Endothelial cell of umbilical vein (primary cell): ENCODE measurements around the gene DPP7. TPM values are rescaled to one million over a fixed set of nuclear protein-coding genes. Genes with fewer than 3 reads are reported as not detected.

Source experiments
- BruUV-seq: library from RNA; stranded (reverse); fragments of 400-500 nt; replicated peaks from 2 replicates; lab custom pipeline; 2021; lab: Mats Ljungman, UMichigan
- CTCF ChIA-PET: fragments of 300-600, 350-600 bp; sonication (Branson Sonifier 250); formaldehyde crosslinking; loops from one replicate; lab custom pipeline; 2021; ENCODE audit warnings: antibody characterized with exemption, inconsistent platforms; lab: Charles Lee
- POLR2A ChIA-PET: fragments of 300-600, 350-600 bp; sonication (Branson Sonifier 250); formaldehyde crosslinking; loops from one replicate; lab custom pipeline; 2021; ENCODE audit warnings: antibody characterized with exemption, inconsistent platforms; lab: Charles Lee
- DNase-seq: peaks from one replicate; pipeline ENCODE4 v3.0.0-alpha.2; 2011; ENCODE audit warnings: low read depth, low spot score
- FAIRE-seq: peaks from 2 replicates; lab custom pipeline; 2011; peaks lifted over from hg19 to GRCh38; lab: Jason Lieb, UNC
- H2AFZ ChIP-seq: 2 replicates; pipeline ENCODE4 v1.6.0; 2012; ENCODE audit warnings: low read depth, low read length, control low read depth, inconsistent platforms
- H3K27ac ChIP-seq: 2 replicates; pipeline ENCODE4 v1.5.1; 2011; ENCODE audit warnings: low read depth, mild to moderate bottlenecking, control low read depth, low read length, moderate library complexity; ENCODE audit not compliant: insufficient read depth
- H3K27me3 ChIP-seq, 2 experiments: 2 replicates each; pipeline versions ENCODE4 v1.6.0 to v1.6.1; 2011; ENCODE audit warnings: low read length in 2 of 2, mixed read lengths in 1 of 2; ENCODE audit not compliant: control insufficient read depth in 2 of 2, insufficient read depth in 2 of 2
- H3K36me3 ChIP-seq, 2 experiments: 2 replicates in 1 of 2; 3 replicates in 1 of 2; pipeline ENCODE4 v1.5.1; 2011; ENCODE audit warnings: low read length in 2 of 2, mild to moderate bottlenecking in 1 of 2, moderate library complexity in 1 of 2; ENCODE audit not compliant: control insufficient read depth in 2 of 2, insufficient read depth in 2 of 2; ENCODE audit errors: extremely low read depth in 1 of 2
- H3K4me1 ChIP-seq: 3 replicates; pipeline ENCODE4 v1.5.1; 2011; ENCODE audit warnings: mild to moderate bottlenecking, low read length; ENCODE audit not compliant: control insufficient read depth, insufficient read depth; ENCODE audit errors: extremely low read depth
- H3K4me2 ChIP-seq: 2 replicates; pipeline ENCODE4 v1.6.1; 2011; ENCODE audit warnings: low read length, control low read depth, mixed read lengths; ENCODE audit not compliant: insufficient read depth
- H3K4me3 ChIP-seq, 3 experiments: fragments of 200-600 bp in 1 of 3; sonication (generic), shearing (Covaris generic) in 1 of 3; replicated peaks in 1 of 3; 2 replicates each; pipeline ENCODE4 v1.5.1; 2011 to 2016; ENCODE audit warnings: control low read depth in 3 of 3, low read length in 3 of 3, mild to moderate bottlenecking in 2 of 3, inconsistent platforms in 1 of 3, low read depth in 1 of 3, moderate library complexity in 1 of 3; ENCODE audit not compliant: insufficient read depth in 1 of 3
- H3K79me2 ChIP-seq: 2 replicates; pipeline ENCODE4 v1.6.0; 2012; ENCODE audit warnings: low read length, inconsistent platforms; ENCODE audit not compliant: control insufficient read depth, insufficient read depth
- H3K9ac ChIP-seq: replicated peaks from 2 replicates; pipeline ENCODE3; 2011; ENCODE audit warnings: low read length, control low read depth; ENCODE audit not compliant: insufficient read depth; ENCODE audit errors: extremely low read depth
- H3K9me1 ChIP-seq: replicated peaks from 3 replicates; pipeline ENCODE4 v1.6.0; 2011; ENCODE audit warnings: mild to moderate bottlenecking, low read length; ENCODE audit not compliant: control insufficient read depth, insufficient read depth; ENCODE audit errors: extremely low read depth
- H3K9me3 ChIP-seq: replicated peaks from 2 replicates; pipeline ENCODE4 v1.5.1; 2012; ENCODE audit warnings: low read length, inconsistent platforms; ENCODE audit not compliant: control insufficient read depth, insufficient read depth
- H4K20me1 ChIP-seq: replicated peaks from 2 replicates; pipeline ENCODE3; 2011; ENCODE audit warnings: mild to moderate bottlenecking, low read length; ENCODE audit not compliant: control insufficient read depth, insufficient read depth; ENCODE audit errors: extremely low read depth
- CTCF ChIP-seq, 2 donors: IDR thresholded peaks; 1 replicate in 1 of 2; 2 replicates in 1 of 2; pipeline ENCODE4 v1.5.1; 2011; ENCODE audit warnings: low read length in 2 of 2, mild to moderate bottlenecking in 2 of 2, moderate library complexity in 2 of 2, control low read depth in 1 of 2, inconsistent platforms in 1 of 2, low read depth in 1 of 2; ENCODE audit not compliant: insufficient read depth in 1 of 2; ENCODE audit errors: extremely low read depth in 1 of 2
- EZH2 ChIP-seq: IDR thresholded peaks from 2 replicates; pipeline ENCODE4 v1.6.1; 2012; ENCODE audit warnings: borderline replicate concordance, low read depth, mild to moderate bottlenecking, moderate library complexity, low read length, inconsistent platforms; ENCODE audit not compliant: severe bottlenecking
- FOS ChIP-seq: IDR thresholded peaks from 2 replicates; pipeline ENCODE4 v1.6.1; 2011; ENCODE audit warnings: mild to moderate bottlenecking, low read length, moderate library complexity, borderline replicate concordance; ENCODE audit not compliant: insufficient read depth
- JUN ChIP-seq: IDR thresholded peaks from 2 replicates; pipeline ENCODE4 v1.6.1; 2011; ENCODE audit warnings: borderline replicate concordance, low read depth; ENCODE audit not compliant: insufficient read length, insufficient read depth
- MAX ChIP-seq: IDR thresholded peaks from 2 replicates; pipeline ENCODE4 v1.6.1; 2011; ENCODE audit not compliant: insufficient read depth, insufficient read length
- MYC ChIP-seq: IDR thresholded peaks from one replicate; pipeline ENCODE4 v1.6.1; 2011; ENCODE audit warnings: mild to moderate bottlenecking, low read depth, low read length
- POLR2A ChIP-seq: IDR thresholded peaks from 2 replicates; pipeline ENCODE4 v1.6.1; 2012; ENCODE audit warnings: low read depth, mild to moderate bottlenecking, control low read depth, low read length
- POLR2AphosphoS5 ChIP-seq: IDR thresholded peaks from 2 replicates; pipeline ENCODE4 v1.6.1; 2012; ENCODE audit warnings: low read depth, mild to moderate bottlenecking, control low read depth, low read length, moderate library complexity; ENCODE audit not compliant: insufficient read depth
- dilution Hi-C: fragments of 300-500 bp; cut with MboI; formaldehyde crosslinking; loops from one replicate; pipeline ENCODE4 v1.15.0; 2019; ENCODE audit warnings: low sequenced_read_pairs; ENCODE audit not compliant: extremely low pct_ligation_motif_present
- intact Hi-C: fragments of 100-400 bp; cut with micrococcal nuclease; formaldehyde crosslinking; loops from one replicate; pipeline ENCODE4 v1.10.0; 2022
- polyA plus RNA-seq, 4 experiments: library from polyadenylated mRNA; depleted of rRNA in 3 of 4; stranded (reverse) in 3 of 4; unstranded in 1 of 4; fragments of >200 nt; gene quantifications; 2 replicates each; pipeline versions ENCODE4 v1.2.1 to v1.2.3, GENCODE V29; 2011 to 2012; ENCODE audit warnings: missing spikeins in 1 of 4
- total RNA-seq: library from RNA; stranded (reverse); gene quantifications from 2 replicates; pipeline ENCODE4 v1.2.3, GENCODE V29; 2021

DPP7 gene
- total and polyA plus RNA-seq, 2 donors (not counting 3 experiments of a cell fraction or from before 2014, with no cell fraction given): 149 to 200 TPM

- intact Hi-C loops: no loop called here
- H3K9ac ChIP-seq: no peak overlapping the region
- no peaks in the 10 kb centered on the region for H3K4me1 ChIP-seq
- POLR2A ChIA-PET: no interaction called here
- TF ChIP-seq MAX (no peak), JUN (no peak), FOS (no peak)
- no peaks in the 10 kb centered on the region for H3K9me1 ChIP-seq
- no peaks in the 10 kb centered on the region for H3K9me3 ChIP-seq
- CTCF ChIA-PET: no interaction called here
- no TSS peak for BruUV-seq
- no peaks in the 10 kb centered on the region for H3K36me3 ChIP-seq
- H2AFZ ChIP-seq: no peak overlapping the region
- no peaks in the 10 kb centered on the region for H3K27me3 ChIP-seq
- DNase-seq (no peak), FAIRE-seq (no peak)
- no peaks in the 10 kb centered on the region for H4K20me1 ChIP-seq
- H3K4me3 ChIP-seq: no peak overlapping the region
- H3K79me2 ChIP-seq: no peaks in the 10 kb centered on the region
- dilution Hi-C loops: no loop called here
- H3K4me2 ChIP-seq: no peak overlapping the region
- no peak overlapping the region for H3K27ac ChIP-seq
These were observed 33.2 kb upstream of the DPP7 start for GRCh38 chr9:137147793-137148160.

GRCh38 chr9:137147091-137147792 is 32.7 kb upstream of the DPP7 start:
- H3K27me3 ChIP-seq: no peaks in the 10 kb centered on the region
- DNase-seq (no peak), FAIRE-seq (no peak)
- dilution Hi-C loops: no loop called here
- no peak overlapping the region for H3K9ac ChIP-seq
- no peaks in the 10 kb centered on the region for H3K4me1 ChIP-seq
- H3K79me2 ChIP-seq: no peaks in the 10 kb centered on the region
- POLR2A ChIA-PET: interaction anchor here (0.8 kb wide), 1 partner anchor 94 kb away, joined by 3 read pairs; the partner anchor contains the start of gene TUBB4B
- H3K27ac ChIP-seq: no peak overlapping the region
- CTCF ChIA-PET: no interaction called here
- intact Hi-C loops: no loop called here
- BruUV-seq: no TSS peak
- no peaks in the 10 kb centered on the region for H3K36me3 ChIP-seq
- H3K9me1 ChIP-seq: no peaks in the 10 kb centered on the region
- TF ChIP-seq POLR2A (no peak), CTCF (IDR thresholded peaks at IDR 0.05; ENCODE audit: extremely low read depth in 1 of 2, insufficient read depth in 1 of 2, low read depth in 1 of 2, low read length in 2 of 2) (no peak), POLR2AphosphoS5 (no peak), EZH2 (no peak), MYC (no peak), FOS (no peak), MAX (peak; percentile 41)
- no peak overlapping the region for H2AFZ ChIP-seq
- no peaks in the 10 kb centered on the region for H4K20me1 ChIP-seq
- no peaks in the 10 kb centered on the region for H3K9me3 ChIP-seq
- no peak overlapping the region for H3K4me2 ChIP-seq
- no peak overlapping the region for H3K4me3 ChIP-seq
